Central memory CD8-positive, alpha-beta T cell (primary cell): ENCODE results near the gene SUGT1.
"Not testable (repeated sequence)": the region's sequence is repeated elsewhere in the genome, so short reads cannot be mapped to it uniquely, and the experiment has no call there.

ENCODE experiments used
- ATAC-seq: fragments of 150-1000 bp; cut with Tn5 transposase; replicated peaks from 2 replicates; pipeline ENCODE4 v1.10.0; 2022; ENCODE audit warnings: mild to moderate bottlenecking, moderate FRiP score, moderate number of reproducible peaks; ENCODE audit not compliant: poor library complexity, severe bottlenecking; ENCODE audit errors: extremely low read depth
- DNase-seq, 2 donors: peaks; one replicate each; pipeline ENCODE4 v3.0.0; 2021; ENCODE audit warnings: low spot score in 2 of 2
- H3K27ac Mint-ChIP-seq: one replicate; pipeline ENCODE4 v1.8.0; 2022; ENCODE audit warnings: low read depth, mild to moderate bottlenecking, moderate library complexity, mixed read lengths
- H3K27me3 Mint-ChIP-seq: one replicate; pipeline ENCODE4 v1.8.0; 2022; ENCODE audit warnings: mixed read lengths
- H3K36me3 Mint-ChIP-seq: one replicate; pipeline ENCODE4 v1.8.0; 2022; ENCODE audit warnings: mild to moderate bottlenecking, moderate library complexity, mixed read lengths; ENCODE audit not compliant: insufficient read depth
- H3K4me1 Mint-ChIP-seq: one replicate; pipeline ENCODE4 v1.8.0; 2022; ENCODE audit warnings: mixed read lengths
- H3K4me3 Mint-ChIP-seq: one replicate; pipeline ENCODE4 v1.8.0; 2022; ENCODE audit warnings: mild to moderate bottlenecking, moderate library complexity, mixed read lengths
- H3K9me3 Mint-ChIP-seq: one replicate; pipeline ENCODE4 v1.8.0; 2022; ENCODE audit warnings: mixed read lengths

SUGT1 gene

DNA sequence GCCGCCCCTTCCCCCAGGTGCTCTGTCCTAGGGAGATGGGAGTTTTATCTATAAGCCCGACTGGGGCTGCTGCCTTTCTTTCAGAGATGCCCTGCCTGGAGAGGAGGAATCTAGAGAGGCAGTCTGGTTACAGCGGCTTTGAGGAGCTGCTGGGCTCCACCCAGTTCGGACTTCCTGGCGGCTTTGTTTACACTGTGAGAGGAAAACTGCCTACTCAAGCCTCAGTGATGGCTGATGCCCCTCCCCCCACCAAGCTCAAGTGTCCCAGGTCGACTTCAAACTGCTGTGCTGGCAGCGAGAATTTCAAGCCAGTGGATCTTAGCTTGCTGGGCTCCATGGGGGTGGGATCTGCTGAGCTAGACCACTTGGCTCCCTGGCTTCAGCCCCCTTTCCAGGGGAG lies 68.3 kb downstream of the SUGT1 start:
- H3K9me3 Mint-ChIP-seq, H3K4me3 Mint-ChIP-seq, H3K4me1 Mint-ChIP-seq, H3K36me3 Mint-ChIP-seq, DNase-seq, H3K27ac Mint-ChIP-seq, ATAC-seq: not testable (repeated sequence)
- peaks cover 89% of the 10 kb centered on the region for H3K27me3 Mint-ChIP-seq

- H3K4me1 Mint-ChIP-seq, result not testable (repeated sequence)
Observed at GRCh38 chr13:52721356-52721755, 68.7 kb downstream of the SUGT1 start.

DNA sequence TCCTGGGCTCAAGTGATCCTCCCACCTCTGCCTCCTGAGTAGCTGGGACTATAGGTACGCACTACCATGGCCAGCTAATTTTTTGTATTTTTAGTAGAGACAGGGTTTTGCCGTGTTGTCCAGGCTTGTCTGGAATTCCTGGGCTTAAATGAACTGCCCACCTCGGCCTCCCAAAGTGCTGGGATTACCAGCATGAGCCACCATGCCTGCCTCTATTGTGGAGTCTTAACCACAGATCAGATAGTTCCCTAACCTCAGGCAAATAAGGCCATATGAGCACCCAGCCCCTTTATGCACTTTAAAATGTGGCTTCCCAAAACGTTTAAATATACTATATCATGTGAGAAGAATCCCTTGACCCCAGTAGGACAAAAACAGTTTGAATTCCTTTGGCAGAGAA lies 70.5 kb downstream of the SUGT1 start:
- DNase-seq (no peak), ATAC-seq (no peak)
- H3K27me3 Mint-ChIP-seq, result peaks cover 76% of the 10 kb centered on the region
- no peaks in the 10 kb centered on the region for H3K36me3 Mint-ChIP-seq
- H3K9me3 Mint-ChIP-seq, result no peaks in the 10 kb centered on the region
- no peak overlapping the region for H3K27ac Mint-ChIP-seq
- H3K4me3 Mint-ChIP-seq, result no peak overlapping the region
- no peaks in the 10 kb centered on the region for H3K4me1 Mint-ChIP-seq

More at GRCh38 chr13:52721356-52721755, 68.7 kb downstream of the SUGT1 start:
- not testable (repeated sequence) for DNase-seq, H3K36me3 Mint-ChIP-seq, H3K9me3 Mint-ChIP-seq, H3K4me3 Mint-ChIP-seq, ATAC-seq, H3K27ac Mint-ChIP-seq
- H3K27me3 Mint-ChIP-seq, result peaks cover 89% of the 10 kb centered on the region

DNA sequence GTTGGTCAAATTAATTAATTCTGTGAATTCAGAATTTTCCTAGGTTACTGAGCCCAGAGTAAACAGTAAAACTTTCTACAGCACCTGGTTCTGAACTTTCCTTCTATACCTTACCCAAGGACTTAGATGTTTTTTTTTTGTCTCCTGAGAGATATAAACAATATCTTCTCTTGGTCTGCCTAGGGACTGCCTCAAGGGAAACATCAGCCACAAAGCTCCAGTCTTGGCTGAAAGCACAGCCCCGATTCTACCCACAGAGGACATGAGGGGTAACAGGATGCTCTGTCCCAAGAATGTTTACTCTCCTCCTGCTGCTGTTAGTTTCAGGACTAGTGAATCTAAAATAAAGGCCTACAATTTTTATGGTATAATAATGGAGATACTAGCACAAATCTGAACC lies 72.7 kb downstream of the SUGT1 start:
- ATAC-seq (no peak), DNase-seq (no peak)
- Mint-ChIP-seq H3K27me3 (peaks cover 55% of the 10 kb centered on the region), H3K9me3 (no peaks in the 10 kb centered on the region), H3K36me3 (no peaks in the 10 kb centered on the region), H3K27ac (no peak overlapping the region), H3K4me1 (peaks cover 6% of the 10 kb centered on the region), H3K4me3 (no peak overlapping the region)

GRCh38 chr13:52726258-52726657 lies 73.6 kb downstream of the SUGT1 start:
- Mint-ChIP-seq H3K4me3 (no peak overlapping the region), H3K9me3 (no peaks in the 10 kb centered on the region), H3K36me3 (no peaks in the 10 kb centered on the region), H3K27ac (no peak overlapping the region), H3K4me1 (peaks cover 6% of the 10 kb centered on the region), H3K27me3 (peaks cover 60% of the 10 kb centered on the region)
- no peak for ATAC-seq
- no peak for DNase-seq

DNA sequence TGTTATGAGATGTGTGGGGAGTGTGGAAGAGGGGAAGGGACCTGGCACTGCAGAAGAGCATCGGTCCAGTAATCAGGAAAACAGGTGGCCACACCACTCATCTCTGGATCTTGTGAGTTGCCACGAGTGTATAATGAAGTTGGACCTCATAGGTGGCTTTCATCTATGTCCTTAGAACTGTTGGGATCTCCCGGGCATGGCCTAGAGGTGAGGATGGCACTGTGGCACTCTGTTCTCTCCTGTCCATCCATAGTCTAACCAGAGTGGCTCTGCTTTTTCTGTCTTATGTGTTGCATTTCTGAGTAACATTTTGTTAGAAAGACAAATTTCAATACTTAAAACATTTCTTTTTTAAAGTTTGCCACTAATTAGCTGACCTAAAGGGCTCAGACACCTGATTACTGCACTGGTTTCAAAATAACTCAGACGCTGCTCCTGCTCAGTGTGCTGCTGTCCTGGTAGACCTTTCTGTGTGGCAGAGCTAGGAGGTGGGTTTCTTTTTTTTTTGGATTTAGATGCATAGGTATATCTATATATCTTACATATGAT lies 81.5 kb downstream of the SUGT1 start:
- H3K9me3 Mint-ChIP-seq, result no peaks in the 10 kb centered on the region
- H3K36me3 Mint-ChIP-seq, result no peaks in the 10 kb centered on the region
- peaks cover 41% of the 10 kb centered on the region for H3K27me3 Mint-ChIP-seq
- ATAC-seq (no peak), DNase-seq (no peak)
- H3K4me3 Mint-ChIP-seq, result no peak overlapping the region
- no peaks in the 10 kb centered on the region for H3K4me1 Mint-ChIP-seq
- H3K27ac Mint-ChIP-seq, result no peak overlapping the region

- H3K4me1 Mint-ChIP-seq, result peaks cover 4% of the 10 kb centered on the region
- H3K27me3 Mint-ChIP-seq, result peaks cover 55% of the 10 kb centered on the region
- no peak for DNase-seq
- no peaks in the 10 kb centered on the region for H3K36me3 Mint-ChIP-seq
- H3K9me3 Mint-ChIP-seq, result no peaks in the 10 kb centered on the region
- H3K27ac Mint-ChIP-seq, result no peak overlapping the region
- H3K4me3 Mint-ChIP-seq, result no peak overlapping the region
- ATAC-seq, result no peak
Observed at GRCh38 chr13:52736891-52737290, 84.3 kb downstream of the SUGT1 start.

DNA sequence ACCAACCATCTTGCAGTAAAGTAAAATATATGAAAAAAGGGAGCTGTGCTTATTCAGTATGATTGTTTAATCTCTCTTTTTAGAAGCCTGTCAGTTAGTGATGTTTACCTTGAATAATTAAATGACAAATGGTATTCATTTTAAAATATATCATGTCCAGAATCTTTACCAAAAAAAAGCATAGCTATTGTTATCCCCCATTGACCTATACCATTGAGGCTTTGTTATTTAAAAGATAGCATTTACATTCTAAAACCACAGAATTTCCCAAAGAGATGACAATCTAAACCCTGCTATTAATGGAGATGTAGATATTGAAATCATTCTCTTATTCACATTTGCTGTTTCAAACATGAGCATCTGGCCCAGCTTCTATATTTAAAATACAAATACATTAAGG lies 84.8 kb downstream of the SUGT1 start:
- no peak overlapping the region for H3K4me3 Mint-ChIP-seq
- no peaks in the 10 kb centered on the region for H3K9me3 Mint-ChIP-seq
- no peaks in the 10 kb centered on the region for H3K36me3 Mint-ChIP-seq
- no peak overlapping the region for H3K27ac Mint-ChIP-seq
- ATAC-seq (no peak), DNase-seq (no peak)
- peaks cover 61% of the 10 kb centered on the region for H3K27me3 Mint-ChIP-seq
- H3K4me1 Mint-ChIP-seq, result peaks cover 4% of the 10 kb centered on the region

DNA sequence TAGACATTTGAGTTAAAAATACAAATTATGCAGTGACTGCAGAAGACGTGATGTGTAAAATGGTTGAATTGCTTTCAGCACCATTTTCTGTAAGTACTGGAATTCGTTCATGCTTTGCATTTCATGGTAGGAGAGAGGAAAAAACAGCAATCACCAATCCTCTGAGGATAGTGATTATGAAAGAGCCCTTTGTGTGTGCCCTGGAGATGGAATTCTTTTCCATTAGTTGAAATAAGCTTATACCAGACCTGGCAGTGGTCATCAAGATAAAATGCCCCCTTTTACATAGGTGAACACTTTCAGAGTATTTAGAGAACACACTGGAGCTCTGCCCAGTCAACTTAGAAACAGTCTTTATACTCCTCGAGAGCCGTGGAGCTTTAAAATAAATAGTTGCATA lies 85.3 kb downstream of the SUGT1 start:
- H3K27ac Mint-ChIP-seq, result no peak overlapping the region
- H3K27me3 Mint-ChIP-seq, result peaks cover 63% of the 10 kb centered on the region
- no peaks in the 10 kb centered on the region for H3K9me3 Mint-ChIP-seq
- peaks cover 4% of the 10 kb centered on the region for H3K4me1 Mint-ChIP-seq
- DNase-seq (no peak), ATAC-seq (no peak)
- H3K4me3 Mint-ChIP-seq, result no peak overlapping the region
- no peaks in the 10 kb centered on the region for H3K36me3 Mint-ChIP-seq

DNA sequence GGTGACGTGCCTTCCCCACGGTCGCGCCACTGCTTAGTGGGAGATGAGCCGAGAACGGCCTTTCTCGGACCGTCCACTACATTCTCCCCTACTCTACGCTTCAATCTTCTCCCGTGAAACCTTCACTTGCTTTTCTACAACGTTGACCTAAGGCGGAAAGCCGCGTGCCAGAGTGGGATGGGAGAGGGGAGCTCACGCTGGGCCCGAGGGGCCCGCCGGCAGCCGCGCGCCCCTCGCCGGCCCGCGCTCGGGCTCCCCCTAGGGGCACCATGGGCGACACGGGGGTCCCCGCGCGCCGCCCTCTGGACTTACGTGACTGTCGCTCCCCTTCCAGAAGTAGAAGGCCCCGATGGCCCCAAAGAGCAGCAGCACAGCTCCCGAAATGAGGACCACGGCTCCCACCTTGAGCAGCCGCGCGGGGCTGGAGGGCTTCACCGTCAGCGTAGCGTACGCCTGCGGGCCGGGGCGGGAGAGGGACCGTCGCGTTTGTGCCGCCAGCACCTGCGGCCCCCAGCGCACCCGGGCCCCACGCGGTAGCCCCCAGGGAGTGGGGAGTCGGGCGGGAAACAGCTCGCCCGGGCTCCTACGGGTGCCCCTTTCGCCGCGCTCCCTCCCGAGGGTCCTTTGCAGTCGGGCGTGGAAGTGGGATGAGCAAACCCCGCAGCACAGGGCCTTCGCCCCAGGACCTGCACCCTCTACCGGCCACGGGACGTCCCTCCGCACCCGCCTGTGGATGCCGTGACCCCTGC lies 86.3 kb downstream of the SUGT1 start:
- Mint-ChIP-seq H3K36me3 (no peaks in the 10 kb centered on the region), H3K27me3 (peaks cover 63% of the 10 kb centered on the region), H3K9me3 (no peaks in the 10 kb centered on the region), H3K27ac (no peak overlapping the region), H3K4me1 (peaks cover 4% of the 10 kb centered on the region), H3K4me3 (peak overlapping the region; percentile 59)
- no peak for ATAC-seq
- DNase-seq, result no peak

- DNase-seq (no peak), ATAC-seq (no peak)
- no peaks in the 10 kb centered on the region for H3K9me3 Mint-ChIP-seq
- no peak within 1 kb of the TSS for H3K27ac Mint-ChIP-seq
- H3K36me3 Mint-ChIP-seq, result no peaks in the 10 kb centered on the region
- H3K27me3 Mint-ChIP-seq, result peaks cover 64% of the 10 kb centered on the region
- peak within 1 kb of the TSS; percentile 59 for H3K4me3 Mint-ChIP-seq
- H3K4me1 Mint-ChIP-seq, result peaks cover 4% of the 10 kb centered on the region
Observed at GRCh38 chr13:52739468-52740071, 86.9 kb downstream of the SUGT1 start, which contains the start of gene CNMD. Gene CNMD, minus strand, starts transcription at chr13:52739820. Its CDS starts 119 bp downstream, at chr13:52739701.

DNA sequence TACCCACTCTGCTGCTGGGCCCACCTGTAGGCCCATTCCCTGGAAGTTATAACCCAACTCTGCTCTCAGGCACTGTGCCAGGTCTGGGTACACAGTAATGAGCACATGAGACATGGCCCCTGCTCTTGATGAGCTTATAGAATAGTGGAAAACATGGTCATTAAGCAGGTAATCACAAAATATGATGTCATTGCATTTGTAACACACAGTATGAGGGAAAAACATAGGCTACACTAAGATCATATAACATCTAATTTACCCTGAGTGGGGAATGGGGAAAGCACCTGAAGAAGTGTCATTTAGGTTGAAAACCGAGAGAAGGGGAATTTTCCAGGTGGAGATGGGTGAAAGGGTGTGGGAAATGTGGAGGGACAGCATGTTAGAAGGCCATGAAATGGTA lies 90.9 kb downstream of the SUGT1 start:
- no peaks in the 10 kb centered on the region for H3K36me3 Mint-ChIP-seq
- peaks cover 86% of the 10 kb centered on the region for H3K27me3 Mint-ChIP-seq
- ATAC-seq (no peak), DNase-seq (no peak)
- no peak overlapping the region for H3K27ac Mint-ChIP-seq
- no peaks in the 10 kb centered on the region for H3K9me3 Mint-ChIP-seq
- no peak overlapping the region for H3K4me3 Mint-ChIP-seq
- H3K4me1 Mint-ChIP-seq, result peaks cover 4% of the 10 kb centered on the region

- Mint-ChIP-seq H3K9me3 (no peaks in the 10 kb centered on the region), H3K27ac (no peak overlapping the region), H3K36me3 (no peaks in the 10 kb centered on the region), H3K27me3 (peaks cover 91% of the 10 kb centered on the region), H3K4me3 (no peak overlapping the region), H3K4me1 (peaks cover 4% of the 10 kb centered on the region)
- ATAC-seq (no peak), DNase-seq (no peak)
Observed at GRCh38 chr13:52743988-52744387, 91.4 kb downstream of the SUGT1 start.
